ENCODE measurements around the gene PLSCR2. TPM values are rescaled to one million over a fixed set of nuclear protein-coding genes. Genes with fewer than 3 reads are reported as not detected.

Gene PLSCR2
- polyA plus RNA-seq, 1 experiment, result not detected

DNA sequence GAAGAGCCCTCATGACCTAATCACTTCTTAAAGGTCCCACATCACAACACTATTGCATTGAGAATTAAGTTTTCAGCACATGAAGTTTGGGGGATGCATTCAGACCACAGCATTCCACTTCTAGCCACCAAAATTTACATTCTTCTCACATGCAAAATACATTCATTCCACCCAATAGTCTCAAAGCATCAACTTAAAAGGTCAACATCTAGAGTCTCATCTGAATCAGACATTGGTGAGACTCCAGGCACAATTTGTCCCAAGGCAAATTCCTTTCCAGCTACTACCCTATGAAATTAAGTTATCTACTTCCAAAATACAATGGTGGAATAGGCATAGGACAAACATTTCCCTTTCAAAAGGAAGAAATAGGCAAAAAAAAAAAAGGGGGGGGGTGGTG is 64.9 kb downstream of the PLSCR2 start:
- ChIA-PET POLR2A (no interaction called here), CTCF (interaction anchor here (1.1 kb wide), 1 partner anchor 36 kb away, joined by 4 read pairs; no protein-coding TSS in a partner anchor)
- no peak overlapping the region for H3K4me3 ChIP-seq (ENCODE audit: low read depth, low read length)
- TF ChIP-seq, protein P1, sequence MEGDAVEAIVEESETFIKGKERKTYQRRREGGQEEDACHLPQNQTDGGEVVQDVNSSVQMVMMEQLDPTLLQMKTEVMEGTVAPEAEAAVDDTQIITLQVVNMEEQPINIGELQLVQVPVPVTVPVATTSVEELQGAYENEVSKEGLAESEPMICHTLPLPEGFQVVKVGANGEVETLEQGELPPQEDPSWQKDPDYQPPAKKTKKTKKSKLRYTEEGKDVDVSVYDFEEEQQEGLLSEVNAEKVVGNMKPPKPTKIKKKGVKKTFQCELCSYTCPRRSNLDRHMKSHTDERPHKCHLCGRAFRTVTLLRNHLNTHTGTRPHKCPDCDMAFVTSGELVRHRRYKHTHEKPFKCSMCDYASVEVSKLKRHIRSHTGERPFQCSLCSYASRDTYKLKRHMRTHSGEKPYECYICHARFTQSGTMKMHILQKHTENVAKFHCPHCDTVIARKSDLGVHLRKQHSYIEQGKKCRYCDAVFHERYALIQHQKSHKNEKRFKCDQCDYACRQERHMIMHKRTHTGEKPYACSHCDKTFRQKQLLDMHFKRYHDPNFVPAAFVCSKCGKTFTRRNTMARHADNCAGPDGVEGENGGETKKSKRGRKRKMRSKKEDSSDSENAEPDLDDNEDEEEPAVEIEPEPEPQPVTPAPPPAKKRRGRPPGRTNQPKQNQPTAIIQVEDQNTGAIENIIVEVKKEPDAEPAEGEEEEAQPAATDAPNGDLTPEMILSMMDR (IDR thresholded peaks at IDR 0.05; ENCODE audit: insufficient read depth, low read depth, low read length), result no peak
- H3K36me3 ChIP-seq (ENCODE audit: control insufficient read depth, insufficient read depth, low read length), result no peaks in the 10 kb centered on the region
- DNase-seq (ENCODE audit: low read depth), result no peak
- no peaks in the 10 kb centered on the region for H3K27me3 ChIP-seq (ENCODE audit: control insufficient read depth, insufficient read depth, low read length)

GRCh38 chr3:146403792-146404191 is 65.6 kb downstream of the PLSCR2 start:
- no peak for DNase-seq (ENCODE audit: low read depth)
- ChIA-PET CTCF (no interaction called here), POLR2A (no interaction called here)
- Histone ChIP-seq H3K4me3 (ENCODE audit: low read depth, low read length) (no peak overlapping the region), H3K36me3 (ENCODE audit: control insufficient read depth, insufficient read depth, low read length) (no peaks in the 10 kb centered on the region), H3K27me3 (ENCODE audit: control insufficient read depth, insufficient read depth, low read length) (no peaks in the 10 kb centered on the region)
- TF ChIP-seq, protein P1 (IDR thresholded peaks at IDR 0.05; ENCODE audit: insufficient read depth, low read depth, low read length), result no peak

- DNase-seq (ENCODE audit: low read depth), result no peak
- H3K4me3 ChIP-seq (ENCODE audit: low read depth, low read length), result no peak overlapping the region
- no peaks in the 10 kb centered on the region for H3K36me3 ChIP-seq (ENCODE audit: control insufficient read depth, insufficient read depth, low read length)
- ChIA-PET CTCF (no interaction called here), POLR2A (no interaction called here)
- H3K27me3 ChIP-seq (ENCODE audit: control insufficient read depth, insufficient read depth, low read length), result no peaks in the 10 kb centered on the region
- TF ChIP-seq, protein P1 (IDR thresholded peaks at IDR 0.05; ENCODE audit: insufficient read depth, low read depth, low read length), result no peak
Observed at GRCh38 chr3:146396792-146397191, 72.6 kb downstream of the PLSCR2 start.

DNA sequence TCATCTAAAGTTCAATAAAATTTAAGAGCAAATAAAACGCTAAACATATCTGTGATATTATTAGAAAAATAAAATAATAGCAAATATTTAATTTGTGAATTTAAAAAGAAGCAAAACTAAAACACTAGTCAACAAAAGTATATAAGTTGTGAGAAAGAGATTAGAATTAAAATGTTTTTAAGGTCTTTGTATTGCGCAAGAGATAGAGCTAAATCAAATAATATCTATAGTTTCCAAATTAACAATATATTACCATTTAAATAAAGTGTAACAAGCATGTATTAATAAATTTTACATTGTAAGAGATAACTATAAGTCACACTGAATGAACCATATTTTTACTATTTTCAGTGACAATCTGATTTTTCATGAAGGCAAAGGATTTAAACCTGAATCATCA is 74.2 kb downstream of the PLSCR2 start:
- H3K36me3 ChIP-seq (ENCODE audit: control insufficient read depth, insufficient read depth, low read length), result no peaks in the 10 kb centered on the region
- TF ChIP-seq, protein P1 (IDR thresholded peaks at IDR 0.05; ENCODE audit: insufficient read depth, low read depth, low read length), result no peak
- no peak for DNase-seq (ENCODE audit: low read depth)

GRCh38 chr3:146390957-146391356 is 78.4 kb downstream of the PLSCR2 start:
- CTCF ChIA-PET, result interaction anchor here (1.0 kb wide), 1 partner anchor 9 kb away, joined by 3 read pairs; no protein-coding TSS in a partner anchor
- no peaks in the 10 kb centered on the region for H3K27me3 ChIP-seq (ENCODE audit: control insufficient read depth, insufficient read depth, low read length)
- DNase-seq (ENCODE audit: low read depth), result peak; percentile 77
- POLR2A ChIA-PET, result no interaction called here
- no peaks in the 10 kb centered on the region for H3K36me3 ChIP-seq (ENCODE audit: control insufficient read depth, insufficient read depth, low read length)
- no peak overlapping the region for H3K4me3 ChIP-seq (ENCODE audit: low read depth, low read length)
- TF ChIP-seq, protein P1 (IDR thresholded peaks at IDR 0.05; ENCODE audit: insufficient read depth, low read depth, low read length), result no peak

More for the DNA sequence above, 74.2 kb downstream of the PLSCR2 start:
- ChIA-PET CTCF (interaction anchor here (0.6 kb wide), 1 partner anchor 1233 kb away, joined by 3 read pairs; no protein-coding TSS in a partner anchor), POLR2A (no interaction called here)
- Histone ChIP-seq H3K4me3 (ENCODE audit: low read depth, low read length) (no peak overlapping the region), H3K27me3 (ENCODE audit: control insufficient read depth, insufficient read depth, low read length) (no peaks in the 10 kb centered on the region)

Data from BJ (cell line).